ENCODE results near the gene NR4A3.

NR4A3 gene

GRCh38 chr9:99814359-99814758 is 7.3 kb upstream of the NR4A3 start:
- DNase-seq (ENCODE audit: low spot score) = no peak

- DNase-seq (ENCODE audit: low spot score) = no peak
Measured at GRCh38 chr9:99816392-99816791, 5.3 kb upstream of the NR4A3 start.

GRCh38 chr9:99818500-99818899 is 3.2 kb upstream of the NR4A3 start:
- no peak for DNase-seq (ENCODE audit: low spot score)

- DNase-seq (ENCODE audit: low spot score) = peak; percentile 88
Measured at GRCh38 chr9:99819123-99819855, 2.4 kb upstream of the NR4A3 start.

GRCh38 chr9:99819856-99820684 is 1.6 kb upstream of the NR4A3 start:
- peak; percentile 83 for DNase-seq (ENCODE audit: low spot score)

DNA sequence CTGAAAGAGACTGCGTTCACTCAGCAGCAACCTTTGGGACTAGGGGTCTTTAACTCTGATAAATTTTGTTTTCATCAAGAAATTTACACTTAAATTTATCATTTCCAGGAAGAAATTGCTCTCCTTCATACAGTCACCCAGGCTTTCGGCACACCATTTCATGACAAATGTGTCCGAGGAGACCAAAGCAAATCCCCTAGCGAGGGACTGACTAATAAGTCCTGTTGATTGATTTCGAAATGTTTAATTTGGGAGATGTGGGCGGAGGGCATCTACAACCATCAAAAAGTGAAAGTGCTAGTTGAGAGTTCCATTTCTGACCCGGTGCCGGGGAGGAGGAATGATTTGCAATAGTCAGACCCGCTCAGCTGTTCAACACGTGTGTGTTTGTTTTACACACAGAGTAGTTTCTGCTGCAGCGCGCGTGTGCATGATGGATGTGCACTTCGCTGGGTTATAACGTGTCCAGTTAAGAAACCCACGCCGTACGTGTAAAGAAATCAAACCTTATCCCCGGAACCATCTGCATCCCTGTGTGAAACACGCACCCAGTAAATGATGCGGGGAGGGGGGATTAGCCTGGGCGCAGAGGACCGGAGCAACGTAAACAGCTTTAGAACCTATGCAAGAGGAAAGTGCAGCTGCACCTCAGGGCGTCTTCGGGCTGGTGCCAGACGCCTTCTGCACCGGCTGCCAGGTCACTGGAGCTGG is 845 bp upstream of the NR4A3 start:
- DNase-seq (ENCODE audit: low spot score) = peak; percentile 46

DNA sequence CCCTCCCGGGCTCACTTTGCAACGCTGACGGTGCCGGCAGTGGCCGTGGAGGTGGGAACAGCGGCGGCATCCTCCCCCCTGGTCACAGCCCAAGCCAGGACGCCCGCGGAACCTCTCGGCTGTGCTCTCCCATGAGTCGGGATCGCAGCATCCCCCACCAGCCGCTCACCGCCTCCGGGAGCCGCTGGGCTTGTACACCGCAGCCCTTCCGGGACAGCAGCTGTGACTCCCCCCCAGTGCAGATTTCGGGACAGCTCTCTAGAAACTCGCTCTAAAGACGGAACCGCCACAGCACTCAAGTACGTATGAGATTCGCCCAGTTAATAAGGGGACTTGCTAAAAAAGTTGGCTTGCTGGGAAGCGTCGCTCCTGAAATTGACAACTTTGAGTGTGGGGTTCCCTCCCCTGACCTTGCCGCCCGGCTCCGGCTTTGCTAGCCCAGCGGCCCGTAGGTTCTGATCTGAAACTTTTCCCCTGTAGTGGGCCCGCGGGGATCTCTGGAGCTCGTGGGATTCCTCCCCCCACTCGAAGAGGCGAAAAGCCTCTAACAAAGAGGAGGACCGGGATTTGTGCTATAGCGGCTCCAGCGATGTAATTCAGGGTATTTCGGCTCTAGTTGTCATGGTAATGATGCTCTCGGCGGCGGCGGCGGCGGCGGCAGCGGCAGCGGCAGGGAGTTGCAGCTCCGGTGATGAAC is 572 bp downstream of the NR4A3 start:
- no peak for DNase-seq (ENCODE audit: low spot score)

- DNase-seq (ENCODE audit: low spot score) = peak; percentile 52
Measured at GRCh38 chr9:99822806-99823591, 1.3 kb downstream of the NR4A3 start.

DNA sequence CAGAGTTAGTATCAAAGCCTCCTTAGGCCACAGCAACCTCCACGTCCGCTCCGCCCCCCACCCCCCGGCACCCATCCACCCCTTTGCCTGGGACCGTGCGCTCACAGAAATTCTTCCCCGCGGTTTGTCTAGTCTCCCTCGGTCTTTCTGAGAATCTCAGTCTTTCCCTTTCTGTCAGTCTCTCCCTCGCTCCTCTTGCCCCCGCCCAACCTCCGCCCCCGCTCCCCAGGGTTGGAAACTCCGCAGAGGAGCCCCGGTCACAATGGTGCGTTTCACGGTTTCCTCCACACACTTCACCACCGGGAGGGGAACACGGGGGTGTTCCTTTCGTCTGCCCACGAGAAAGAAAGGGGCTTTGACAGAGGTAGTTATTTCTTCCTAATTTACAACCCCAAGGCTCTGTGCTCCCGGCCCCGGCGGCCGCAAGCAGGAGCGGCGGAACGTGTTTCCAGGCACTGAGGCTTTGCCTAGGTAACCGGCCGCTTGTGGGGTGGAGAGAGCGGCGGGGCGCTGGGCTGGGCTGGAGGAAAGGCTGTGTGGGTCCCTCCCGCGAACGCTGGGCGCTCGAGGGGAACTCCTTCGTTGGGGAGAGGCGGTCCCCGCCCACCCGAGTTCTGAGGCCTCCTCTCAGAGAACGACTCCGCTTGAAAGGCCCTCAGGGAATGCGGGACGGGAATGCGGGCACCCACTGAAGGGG is 2.1 kb downstream of the NR4A3 start:
- no peak for DNase-seq (ENCODE audit: low spot score)

DNA sequence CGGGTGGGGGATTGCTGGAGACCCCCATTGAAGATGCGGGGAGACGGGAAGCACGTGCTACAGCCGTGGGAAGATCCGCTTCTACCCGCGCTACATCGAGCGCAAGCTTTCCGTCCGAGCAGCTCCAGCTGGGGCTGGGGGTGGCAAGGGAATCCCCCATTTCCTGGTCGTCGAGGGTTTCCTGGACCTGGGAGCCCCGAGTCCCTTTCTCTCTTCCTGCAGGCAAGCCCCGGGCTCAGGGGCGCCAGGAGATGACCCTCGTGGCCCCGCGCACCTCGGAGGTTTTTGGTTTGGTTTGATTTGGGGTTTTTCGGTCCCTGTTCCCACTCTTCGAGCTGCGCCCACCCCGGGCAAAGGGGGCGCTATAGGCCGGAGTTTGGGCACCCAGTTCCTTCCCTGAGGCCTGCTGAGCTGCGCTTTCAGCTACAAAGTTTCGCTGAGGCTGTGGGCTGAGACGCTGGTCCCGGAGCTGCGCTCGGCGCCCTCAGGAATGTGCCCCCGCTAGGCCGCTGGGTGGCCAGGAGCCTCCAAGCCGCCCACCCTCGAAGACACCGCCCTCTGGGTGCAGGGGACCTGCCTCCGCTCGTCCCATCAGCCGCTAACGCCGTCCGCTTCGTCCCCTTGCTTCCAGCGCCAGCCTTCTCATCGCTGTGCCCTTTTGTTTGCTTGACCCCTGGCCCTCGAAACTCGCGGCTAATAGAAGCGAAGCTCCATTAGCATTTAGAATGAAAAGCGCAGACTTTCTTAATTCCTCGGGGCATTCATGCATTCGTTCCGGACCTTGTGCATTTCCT is 2.9 kb downstream of the NR4A3 start:
- no peak for DNase-seq (ENCODE audit: low spot score)

- DNase-seq (ENCODE audit: low spot score) = no peak
Measured at GRCh38 chr9:99825172-99826046, 3.7 kb downstream of the NR4A3 start.

GRCh38 chr9:99826579-99826978 is 4.9 kb downstream of the NR4A3 start:
- no peak for DNase-seq (ENCODE audit: low spot score)

DNA sequence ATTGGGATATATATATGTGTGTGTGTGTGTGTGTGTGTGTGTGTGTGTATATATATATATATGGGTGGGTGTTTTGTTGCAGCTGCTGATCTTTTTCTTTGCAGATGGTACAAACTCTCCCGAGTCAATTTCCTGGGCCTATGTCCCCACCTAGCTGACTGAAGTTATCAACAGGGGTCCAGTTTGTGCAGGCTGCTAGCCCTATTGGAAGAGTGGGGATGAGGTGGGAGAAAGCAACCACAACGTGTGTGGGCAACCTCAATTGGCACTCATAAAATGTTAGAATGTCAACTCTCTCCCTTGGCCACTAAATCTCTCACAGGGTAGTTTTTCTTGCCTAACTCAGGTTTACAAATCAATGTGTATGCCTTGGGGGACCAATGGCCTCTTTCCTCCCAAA is 5.6 kb downstream of the NR4A3 start:
- DNase-seq (ENCODE audit: low spot score) = no peak

- DNase-seq (ENCODE audit: low spot score) = no peak
Measured at GRCh38 chr9:99828054-99828416, 6.3 kb downstream of the NR4A3 start.

DNA sequence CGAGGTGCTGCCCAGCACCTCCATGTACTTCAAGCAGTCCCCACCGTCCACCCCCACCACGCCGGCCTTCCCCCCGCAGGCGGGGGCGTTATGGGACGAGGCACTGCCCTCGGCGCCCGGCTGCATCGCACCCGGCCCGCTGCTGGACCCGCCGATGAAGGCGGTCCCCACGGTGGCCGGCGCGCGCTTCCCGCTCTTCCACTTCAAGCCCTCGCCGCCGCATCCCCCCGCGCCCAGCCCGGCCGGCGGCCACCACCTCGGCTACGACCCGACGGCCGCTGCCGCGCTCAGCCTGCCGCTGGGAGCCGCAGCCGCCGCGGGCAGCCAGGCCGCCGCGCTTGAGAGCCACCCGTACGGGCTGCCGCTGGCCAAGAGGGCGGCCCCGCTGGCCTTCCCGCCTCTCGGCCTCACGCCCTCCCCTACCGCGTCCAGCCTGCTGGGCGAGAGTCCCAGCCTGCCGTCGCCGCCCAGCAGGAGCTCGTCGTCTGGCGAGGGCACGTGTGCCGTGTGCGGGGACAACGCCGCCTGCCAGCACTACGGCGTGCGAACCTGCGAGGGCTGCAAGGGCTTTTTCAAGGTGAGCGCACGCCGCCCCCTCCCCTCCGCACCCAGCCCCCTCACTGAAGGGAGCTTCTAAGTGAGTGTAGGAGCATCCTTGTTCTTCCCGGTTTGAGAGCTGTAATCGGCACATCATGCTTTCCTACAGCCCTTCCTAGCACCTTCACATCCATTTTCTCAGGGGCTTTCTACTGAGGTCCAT is 6.9 kb downstream of the NR4A3 start:
- DNase-seq (ENCODE audit: low spot score) = no peak

GRCh38 chr9:99831857-99832557 is 10.3 kb downstream of the NR4A3 start:
- no peak for DNase-seq (ENCODE audit: low spot score)

DNA sequence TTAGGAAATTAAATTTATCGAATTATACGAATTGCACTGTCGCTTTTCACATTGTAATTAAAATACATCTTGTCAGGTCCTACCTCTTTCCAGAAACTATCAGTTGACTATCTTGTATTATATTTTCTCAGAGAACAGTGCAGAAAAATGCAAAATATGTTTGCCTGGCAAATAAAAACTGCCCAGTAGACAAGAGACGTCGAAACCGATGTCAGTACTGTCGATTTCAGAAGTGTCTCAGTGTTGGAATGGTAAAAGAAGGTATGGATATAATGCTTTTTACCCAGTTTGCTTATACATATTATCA is 10.8 kb downstream of the NR4A3 start:
- no peak for DNase-seq (ENCODE audit: low spot score)

- DNase-seq (ENCODE audit: low spot score) = no peak
Measured at GRCh38 chr9:99833735-99834134, 12.1 kb downstream of the NR4A3 start.
